Calu3 (cell line): ENCODE results near the gene THSD7B. TPM values are rescaled to one million over a fixed set of nuclear protein-coding genes. Genes with fewer than 3 reads are reported as not detected.

Experiments
- BruUV-seq: library from RNA; stranded (reverse); fragments of 400-500 nt; replicated peaks from 2 replicates; lab custom pipeline; 2021; lab: Mats Ljungman, UMichigan
- CTCF ChIA-PET: fragments of 300-600 bp; sonication (Branson Sonifier 250); formaldehyde crosslinking; loops from one replicate; lab custom pipeline; 2022; ENCODE audit warnings: antibody characterized with exemption; lab: Charles Lee
- DNase-seq: peaks from one replicate; pipeline ENCODE4 v3.0.0; 2022
- H3K27ac Mint-ChIP-seq: one replicate; pipeline ENCODE4 v1.8.0; 2022; ENCODE audit warnings: mixed read lengths; ENCODE audit not compliant: unreplicated experiment
- H3K27me3 Mint-ChIP-seq: one replicate; pipeline ENCODE4 v1.8.0; 2022; ENCODE audit warnings: mixed read lengths; ENCODE audit not compliant: unreplicated experiment
- H3K36me3 Mint-ChIP-seq: one replicate; pipeline ENCODE4 v1.8.0; 2022; ENCODE audit warnings: mild to moderate bottlenecking, moderate library complexity, mixed read lengths; ENCODE audit not compliant: insufficient read depth, unreplicated experiment
- H3K4me1 Mint-ChIP-seq: one replicate; pipeline ENCODE4 v1.8.0; 2022; ENCODE audit warnings: mild to moderate bottlenecking, low read depth, mixed read lengths; ENCODE audit not compliant: unreplicated experiment
- H3K4me3 Mint-ChIP-seq: one replicate; pipeline ENCODE4 v1.8.0; 2022; ENCODE audit warnings: mild to moderate bottlenecking, low read depth, moderate library complexity, mixed read lengths; ENCODE audit not compliant: unreplicated experiment
- H3K9me3 Mint-ChIP-seq: one replicate; pipeline ENCODE4 v1.8.0; 2022; ENCODE audit warnings: low read depth, mixed read lengths; ENCODE audit not compliant: unreplicated experiment
- intact Hi-C: fragments of 100-400 bp; cut with micrococcal nuclease; formaldehyde crosslinking; loops from one replicate; pipeline ENCODE4 v1.10.0; 2022; ENCODE audit not compliant: unreplicated experiment
- total RNA-seq: library from RNA; stranded (reverse); gene quantifications from 2 replicates; pipeline ENCODE4 v1.2.3, GENCODE V29; 2022
- TF ChIP-seq, protein P1 (sequence below): fragments of 200-600 bp; IDR thresholded peaks from one replicate; pipeline ENCODE4 v1.8.0; 2022; ENCODE audit warnings: antibody characterized with exemption; ENCODE audit not compliant: unreplicated experiment

Gene THSD7B
- total RNA-seq, 1 experiment from 2014 or later = not detected

DNA sequence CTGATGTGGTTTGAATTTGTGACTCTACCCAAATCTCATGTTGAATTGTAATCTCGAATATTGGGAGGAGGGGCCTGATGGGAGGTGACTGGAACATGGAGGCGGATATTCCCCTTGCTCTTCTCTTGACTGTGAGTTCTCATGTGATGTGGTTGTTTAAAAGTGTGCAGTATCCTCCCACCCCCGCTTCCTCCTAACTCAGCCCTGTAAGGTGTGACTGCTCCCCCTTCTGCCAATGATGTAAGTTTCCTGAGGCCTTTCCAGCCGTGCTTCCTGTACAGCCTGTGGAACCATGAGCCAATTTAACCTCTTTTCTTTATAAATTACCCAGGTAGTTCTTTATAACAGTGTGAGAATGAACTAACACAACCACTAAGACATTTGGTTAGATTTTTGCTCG lies 458.4 kb downstream of the THSD7B start:
- Mint-ChIP-seq H3K36me3 (no peaks in the 10 kb centered on the region), H3K4me1 (peaks cover 21% of the 10 kb centered on the region), H3K4me3 (no peak overlapping the region), H3K9me3 (peaks cover 3% of the 10 kb centered on the region), H3K27ac (no peak overlapping the region), H3K27me3 (no peaks in the 10 kb centered on the region)
- TF ChIP-seq, protein P1, sequence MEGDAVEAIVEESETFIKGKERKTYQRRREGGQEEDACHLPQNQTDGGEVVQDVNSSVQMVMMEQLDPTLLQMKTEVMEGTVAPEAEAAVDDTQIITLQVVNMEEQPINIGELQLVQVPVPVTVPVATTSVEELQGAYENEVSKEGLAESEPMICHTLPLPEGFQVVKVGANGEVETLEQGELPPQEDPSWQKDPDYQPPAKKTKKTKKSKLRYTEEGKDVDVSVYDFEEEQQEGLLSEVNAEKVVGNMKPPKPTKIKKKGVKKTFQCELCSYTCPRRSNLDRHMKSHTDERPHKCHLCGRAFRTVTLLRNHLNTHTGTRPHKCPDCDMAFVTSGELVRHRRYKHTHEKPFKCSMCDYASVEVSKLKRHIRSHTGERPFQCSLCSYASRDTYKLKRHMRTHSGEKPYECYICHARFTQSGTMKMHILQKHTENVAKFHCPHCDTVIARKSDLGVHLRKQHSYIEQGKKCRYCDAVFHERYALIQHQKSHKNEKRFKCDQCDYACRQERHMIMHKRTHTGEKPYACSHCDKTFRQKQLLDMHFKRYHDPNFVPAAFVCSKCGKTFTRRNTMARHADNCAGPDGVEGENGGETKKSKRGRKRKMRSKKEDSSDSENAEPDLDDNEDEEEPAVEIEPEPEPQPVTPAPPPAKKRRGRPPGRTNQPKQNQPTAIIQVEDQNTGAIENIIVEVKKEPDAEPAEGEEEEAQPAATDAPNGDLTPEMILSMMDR = no peak
- intact Hi-C loops = no loop called here
- CTCF ChIA-PET = no interaction called here
- BruUV-seq = no TSS peak
- no peak for DNase-seq

DNA sequence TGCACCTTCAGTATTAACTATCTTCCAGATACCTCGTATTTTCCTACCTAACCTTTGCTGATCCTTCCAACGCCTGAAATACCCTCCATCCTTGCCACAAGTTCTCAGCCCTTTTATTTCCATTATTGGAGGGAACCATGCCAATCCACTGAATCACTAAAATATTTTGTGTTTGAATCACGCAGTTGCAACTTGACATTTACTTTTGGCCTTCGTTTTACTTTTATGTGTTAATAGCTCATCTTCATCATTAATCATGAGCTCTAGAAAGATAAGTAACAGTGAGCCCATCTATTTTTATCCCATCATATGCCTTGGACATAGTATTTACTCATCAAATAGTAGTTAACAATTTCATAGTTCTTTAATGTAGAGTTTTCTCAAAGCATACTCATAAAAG lies 463.2 kb downstream of the THSD7B start:
- no peak overlapping the region for H3K4me3 Mint-ChIP-seq
- intact Hi-C loops = no loop called here
- H3K36me3 Mint-ChIP-seq = no peaks in the 10 kb centered on the region
- peaks cover 3% of the 10 kb centered on the region for H3K9me3 Mint-ChIP-seq
- CTCF ChIA-PET = interaction anchor here (0.7 kb wide), 1 partner anchor 13 kb away, joined by 3 read pairs; no protein-coding TSS in a partner anchor
- peaks cover 11% of the 10 kb centered on the region for H3K4me1 Mint-ChIP-seq
- DNase-seq = no peak
- BruUV-seq = no TSS peak
- H3K27ac Mint-ChIP-seq = peak overlapping the region; percentile 22
- no peaks in the 10 kb centered on the region for H3K27me3 Mint-ChIP-seq
- TF ChIP-seq, protein P1 = no peak

DNA sequence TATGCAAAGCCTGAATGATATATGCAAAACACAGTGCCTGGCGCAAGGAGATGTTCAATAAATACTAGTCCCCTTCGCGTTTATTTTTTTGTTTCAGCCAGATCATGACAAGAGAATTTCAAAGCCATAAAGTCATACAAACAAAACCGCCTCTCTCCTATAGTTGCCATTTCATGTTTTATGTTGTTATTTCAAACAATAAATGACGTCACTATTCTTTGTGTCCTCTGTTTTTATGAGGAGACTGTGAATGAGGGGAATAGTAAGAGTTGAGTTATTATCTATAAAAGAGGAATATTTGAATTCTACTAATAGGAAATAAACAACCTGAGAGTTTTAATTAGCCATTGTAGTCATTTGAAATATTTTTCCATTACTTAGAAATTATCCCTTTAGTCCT lies 464.5 kb downstream of the THSD7B start:
- H3K4me1 Mint-ChIP-seq = peaks cover 11% of the 10 kb centered on the region
- H3K27me3 Mint-ChIP-seq = no peaks in the 10 kb centered on the region
- CTCF ChIA-PET = no interaction called here
- H3K9me3 Mint-ChIP-seq = no peaks in the 10 kb centered on the region
- H3K4me3 Mint-ChIP-seq = no peak overlapping the region
- intact Hi-C loops = no loop called here
- H3K36me3 Mint-ChIP-seq = no peaks in the 10 kb centered on the region
- H3K27ac Mint-ChIP-seq = no peak overlapping the region
- no TSS peak for BruUV-seq
- TF ChIP-seq, protein P1 = no peak
- no peak for DNase-seq

DNA sequence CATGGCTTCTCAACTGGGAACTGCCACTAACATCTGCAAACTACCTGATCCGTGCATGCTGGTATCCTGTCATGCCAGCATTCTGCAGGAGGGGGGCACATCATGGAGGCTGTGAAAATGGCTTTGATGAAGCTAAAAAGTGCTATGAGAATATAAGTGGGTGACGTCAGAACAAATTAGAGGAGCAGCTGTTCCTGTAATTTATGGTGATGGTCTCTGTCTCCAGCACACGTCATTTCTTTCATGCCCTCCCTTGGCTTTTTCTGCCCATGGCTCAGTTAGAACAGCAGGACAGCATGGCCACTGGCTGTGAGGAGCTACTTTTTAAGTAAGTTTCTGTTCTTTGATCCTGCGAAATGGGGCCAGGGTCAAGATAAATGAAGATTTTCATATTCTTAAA lies 466.3 kb downstream of the THSD7B start:
- intact Hi-C loops = no loop called here
- no peak overlapping the region for H3K27ac Mint-ChIP-seq
- peaks cover 11% of the 10 kb centered on the region for H3K4me1 Mint-ChIP-seq
- no peak for DNase-seq
- BruUV-seq = no TSS peak
- H3K4me3 Mint-ChIP-seq = no peak overlapping the region
- no peaks in the 10 kb centered on the region for H3K36me3 Mint-ChIP-seq
- TF ChIP-seq, protein P1 = no peak
- CTCF ChIA-PET = no interaction called here
- no peaks in the 10 kb centered on the region for H3K27me3 Mint-ChIP-seq
- H3K9me3 Mint-ChIP-seq = no peaks in the 10 kb centered on the region
